ENCODE measurements around the gene FREM1. TPM values are rescaled to one million over a fixed set of nuclear protein-coding genes. Genes with fewer than 3 reads are reported as not detected.

FREM1 gene
- total RNA-seq, 1 donor from 2014 or later, result 2.2 TPM

DNA sequence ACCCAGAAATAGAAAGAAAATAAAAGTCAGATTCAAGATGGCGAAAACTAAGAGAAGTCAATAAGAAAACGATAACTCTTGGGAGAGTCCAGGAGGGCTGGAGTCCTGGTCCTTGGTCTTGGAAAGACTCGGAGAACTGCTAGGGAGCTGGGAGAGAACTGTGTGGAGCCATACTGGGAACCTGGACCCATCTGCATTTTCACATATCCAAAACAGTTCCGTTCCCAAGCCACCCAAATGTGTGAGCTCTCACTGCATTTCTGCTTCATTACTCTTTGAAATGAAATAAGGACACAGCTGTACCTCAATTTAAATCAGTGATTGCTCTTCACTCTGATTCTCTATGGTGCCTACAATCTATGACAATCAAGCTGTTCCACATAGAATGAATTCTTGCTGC lies 119.6 kb downstream of the FREM1 start:
- no peaks in the 10 kb centered on the region for H3K9me3 Mint-ChIP-seq (ENCODE audit: unreplicated experiment)
- TF ChIP-seq, protein P1, sequence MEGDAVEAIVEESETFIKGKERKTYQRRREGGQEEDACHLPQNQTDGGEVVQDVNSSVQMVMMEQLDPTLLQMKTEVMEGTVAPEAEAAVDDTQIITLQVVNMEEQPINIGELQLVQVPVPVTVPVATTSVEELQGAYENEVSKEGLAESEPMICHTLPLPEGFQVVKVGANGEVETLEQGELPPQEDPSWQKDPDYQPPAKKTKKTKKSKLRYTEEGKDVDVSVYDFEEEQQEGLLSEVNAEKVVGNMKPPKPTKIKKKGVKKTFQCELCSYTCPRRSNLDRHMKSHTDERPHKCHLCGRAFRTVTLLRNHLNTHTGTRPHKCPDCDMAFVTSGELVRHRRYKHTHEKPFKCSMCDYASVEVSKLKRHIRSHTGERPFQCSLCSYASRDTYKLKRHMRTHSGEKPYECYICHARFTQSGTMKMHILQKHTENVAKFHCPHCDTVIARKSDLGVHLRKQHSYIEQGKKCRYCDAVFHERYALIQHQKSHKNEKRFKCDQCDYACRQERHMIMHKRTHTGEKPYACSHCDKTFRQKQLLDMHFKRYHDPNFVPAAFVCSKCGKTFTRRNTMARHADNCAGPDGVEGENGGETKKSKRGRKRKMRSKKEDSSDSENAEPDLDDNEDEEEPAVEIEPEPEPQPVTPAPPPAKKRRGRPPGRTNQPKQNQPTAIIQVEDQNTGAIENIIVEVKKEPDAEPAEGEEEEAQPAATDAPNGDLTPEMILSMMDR (IDR thresholded peaks at IDR 0.05), result no peak
- H3K4me1 Mint-ChIP-seq (ENCODE audit: unreplicated experiment), result no peaks in the 10 kb centered on the region
- H3K36me3 Mint-ChIP-seq (ENCODE audit: unreplicated experiment), result no peaks in the 10 kb centered on the region
- H3K4me3 Mint-ChIP-seq (ENCODE audit: unreplicated experiment), result no peak overlapping the region
- H3K27me3 Mint-ChIP-seq (ENCODE audit: unreplicated experiment), result peaks cover 37% of the 10 kb centered on the region
- H3K27ac Mint-ChIP-seq (ENCODE audit: unreplicated experiment), result no peak overlapping the region
- no peak for DNase-seq (ENCODE audit: extremely low spot score, unreplicated experiment)

DNA sequence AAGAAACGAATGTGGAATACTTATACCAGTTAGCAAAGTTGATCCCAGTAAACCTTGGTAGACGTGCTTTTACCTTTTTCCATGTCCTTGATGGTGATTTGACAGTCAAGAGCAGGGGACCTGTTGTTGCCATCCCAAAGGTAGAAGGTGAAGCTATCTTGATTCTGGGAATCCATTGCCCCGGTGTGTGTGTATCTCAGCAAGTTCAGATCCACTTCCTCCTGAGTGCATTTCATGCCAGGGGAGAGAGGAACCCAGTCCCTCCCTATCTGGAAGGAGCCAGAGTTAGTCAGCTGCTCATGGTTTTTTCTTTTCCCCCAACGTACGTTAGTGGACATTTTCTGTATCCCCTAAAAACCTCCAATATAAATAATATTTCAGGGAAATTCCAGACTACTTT lies 121.4 kb downstream of the FREM1 start:
- Mint-ChIP-seq H3K27ac (ENCODE audit: unreplicated experiment) (no peak overlapping the region), H3K4me3 (ENCODE audit: unreplicated experiment) (no peak overlapping the region), H3K36me3 (ENCODE audit: unreplicated experiment) (no peaks in the 10 kb centered on the region), H3K4me1 (ENCODE audit: unreplicated experiment) (no peaks in the 10 kb centered on the region), H3K27me3 (ENCODE audit: unreplicated experiment) (peaks cover 37% of the 10 kb centered on the region), H3K9me3 (ENCODE audit: unreplicated experiment) (no peaks in the 10 kb centered on the region)
- no peak for DNase-seq (ENCODE audit: extremely low spot score, unreplicated experiment)
- TF ChIP-seq, protein P1 (IDR thresholded peaks at IDR 0.05), result no peak

DNA sequence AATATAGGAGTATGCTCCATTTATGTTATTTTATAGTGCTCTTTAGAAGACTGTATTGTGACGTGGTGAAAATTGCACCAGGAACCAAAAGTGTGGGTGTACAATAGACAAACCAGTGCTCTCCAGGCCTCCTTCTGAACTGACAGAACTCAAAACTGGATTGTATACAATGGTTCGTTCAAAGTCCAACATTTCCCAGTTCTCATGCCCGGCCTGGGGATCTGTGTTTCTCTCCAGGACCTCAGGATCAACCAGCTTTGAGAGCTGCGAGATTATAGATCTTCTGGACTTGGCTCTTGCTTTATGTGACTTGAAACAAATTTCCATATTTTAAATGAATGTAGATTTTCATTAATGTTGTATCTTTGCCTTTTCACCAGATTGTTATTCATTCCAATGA lies 126.9 kb downstream of the FREM1 start:
- no peaks in the 10 kb centered on the region for H3K36me3 Mint-ChIP-seq (ENCODE audit: unreplicated experiment)
- no peaks in the 10 kb centered on the region for H3K4me1 Mint-ChIP-seq (ENCODE audit: unreplicated experiment)
- H3K4me3 Mint-ChIP-seq (ENCODE audit: unreplicated experiment), result no peak overlapping the region
- H3K9me3 Mint-ChIP-seq (ENCODE audit: unreplicated experiment), result no peaks in the 10 kb centered on the region
- peaks cover 18% of the 10 kb centered on the region for H3K27me3 Mint-ChIP-seq (ENCODE audit: unreplicated experiment)
- TF ChIP-seq, protein P1 (IDR thresholded peaks at IDR 0.05), result no peak
- DNase-seq (ENCODE audit: extremely low spot score, unreplicated experiment), result no peak
- H3K27ac Mint-ChIP-seq (ENCODE audit: unreplicated experiment), result no peak overlapping the region

DNA sequence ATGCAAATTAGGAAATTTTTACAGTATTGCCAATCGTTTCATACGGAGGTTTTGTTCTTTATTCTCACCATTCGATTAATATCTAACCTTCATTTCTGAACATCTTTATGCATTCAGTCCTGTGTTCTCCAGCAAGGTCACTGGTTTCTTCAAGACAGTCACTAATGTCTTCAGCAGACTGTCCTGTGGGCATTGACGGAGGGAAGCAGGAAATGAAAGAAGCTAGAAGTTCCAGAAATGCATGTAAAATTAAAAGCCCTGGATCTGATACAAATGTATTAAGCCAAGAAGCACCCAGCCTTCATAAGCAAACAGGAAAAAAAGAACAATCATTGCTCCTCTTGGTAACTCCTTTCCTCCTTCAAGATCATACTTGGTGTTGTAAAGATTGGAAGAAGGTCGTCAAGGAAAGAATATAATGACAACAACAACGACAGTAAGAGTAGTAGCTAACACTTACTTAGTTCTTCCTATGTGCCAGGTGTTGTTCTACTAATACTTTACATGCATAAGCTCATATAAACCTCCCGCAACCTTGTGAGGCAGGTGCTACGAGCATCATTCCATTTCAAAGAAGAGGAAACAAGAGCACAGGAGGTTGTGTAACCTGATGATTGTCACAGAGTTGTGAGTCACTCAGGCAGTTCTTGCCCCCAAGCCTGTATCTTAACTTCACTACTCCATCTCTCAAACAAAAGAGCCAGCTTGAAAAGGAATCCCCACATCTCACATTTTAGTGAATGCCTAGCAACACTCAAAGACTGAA lies 127.8 kb downstream of the FREM1 start:
- no peak for DNase-seq (ENCODE audit: extremely low spot score, unreplicated experiment)
- H3K4me3 Mint-ChIP-seq (ENCODE audit: unreplicated experiment), result no peak overlapping the region
- no peak overlapping the region for H3K27ac Mint-ChIP-seq (ENCODE audit: unreplicated experiment)
- no peaks in the 10 kb centered on the region for H3K9me3 Mint-ChIP-seq (ENCODE audit: unreplicated experiment)
- H3K36me3 Mint-ChIP-seq (ENCODE audit: unreplicated experiment), result no peaks in the 10 kb centered on the region
- TF ChIP-seq, protein P1 (IDR thresholded peaks at IDR 0.05), result no peak
- no peaks in the 10 kb centered on the region for H3K4me1 Mint-ChIP-seq (ENCODE audit: unreplicated experiment)
- H3K27me3 Mint-ChIP-seq (ENCODE audit: unreplicated experiment), result peaks cover 19% of the 10 kb centered on the region

DNA sequence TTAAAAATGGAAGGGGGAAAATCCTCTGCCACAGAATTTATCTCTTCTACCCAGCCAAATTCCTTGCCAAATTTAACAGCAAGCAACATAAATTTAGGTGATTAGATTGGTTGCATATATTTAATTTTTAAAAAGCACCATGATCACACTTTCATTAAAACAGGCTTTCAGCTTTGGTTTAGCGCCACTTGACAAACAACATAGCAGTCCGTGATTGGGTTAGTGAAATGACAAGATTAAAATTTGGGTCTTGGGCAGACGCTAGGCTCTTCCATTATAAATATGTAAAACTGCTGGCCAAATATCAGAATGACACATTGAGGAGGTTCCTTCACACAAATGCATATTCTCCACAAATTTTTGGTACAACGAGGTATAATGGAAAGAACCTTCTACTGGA lies 129.5 kb downstream of the FREM1 start:
- TF ChIP-seq, protein P1 (IDR thresholded peaks at IDR 0.05), result no peak

More for the DNA sequence above, 129.5 kb downstream of the FREM1 start:
- H3K4me3 Mint-ChIP-seq (ENCODE audit: unreplicated experiment), result no peak overlapping the region
- no peak for DNase-seq (ENCODE audit: extremely low spot score, unreplicated experiment)
- no peaks in the 10 kb centered on the region for H3K4me1 Mint-ChIP-seq (ENCODE audit: unreplicated experiment)
- peaks cover 20% of the 10 kb centered on the region for H3K27me3 Mint-ChIP-seq (ENCODE audit: unreplicated experiment)
- H3K9me3 Mint-ChIP-seq (ENCODE audit: unreplicated experiment), result no peaks in the 10 kb centered on the region
- no peaks in the 10 kb centered on the region for H3K36me3 Mint-ChIP-seq (ENCODE audit: unreplicated experiment)
- no peak overlapping the region for H3K27ac Mint-ChIP-seq (ENCODE audit: unreplicated experiment)
